GM18508 (cell line): Measurements from ENCODE around the gene TRAPPC3L.
A peak's percentile ranks its signal among the peaks of the same experiment; 100 is the strongest.

Source experiments
- ATAC-seq: cut with Tn5 transposase; IDR thresholded peaks from one replicate; pipeline ENCODE4 v1.9.1; 2021; ENCODE audit warnings: moderate number of reproducible peaks; ENCODE audit not compliant: insufficient read depth, unreplicated experiment

The TRAPPC3L gene

DNA sequence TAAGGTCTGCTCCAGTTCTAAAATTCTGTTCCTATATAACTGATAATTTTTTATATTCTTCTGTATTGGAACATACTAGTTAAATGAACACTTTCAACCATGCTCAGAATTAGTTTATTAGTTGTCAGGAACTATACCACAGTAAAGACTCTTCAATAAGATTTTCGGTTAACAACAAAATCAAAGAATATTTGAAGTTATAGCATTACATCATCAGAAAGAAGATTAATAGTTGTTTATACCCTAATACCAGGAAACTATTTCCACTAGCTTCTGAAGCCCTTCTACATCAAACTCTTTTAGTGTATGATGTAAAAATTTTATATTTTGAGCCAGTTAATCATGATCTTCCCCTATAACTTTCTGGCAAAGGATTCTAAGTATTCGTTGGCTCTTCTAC lies 14.6 kb upstream of the TRAPPC3L start:
- no peak for ATAC-seq

DNA sequence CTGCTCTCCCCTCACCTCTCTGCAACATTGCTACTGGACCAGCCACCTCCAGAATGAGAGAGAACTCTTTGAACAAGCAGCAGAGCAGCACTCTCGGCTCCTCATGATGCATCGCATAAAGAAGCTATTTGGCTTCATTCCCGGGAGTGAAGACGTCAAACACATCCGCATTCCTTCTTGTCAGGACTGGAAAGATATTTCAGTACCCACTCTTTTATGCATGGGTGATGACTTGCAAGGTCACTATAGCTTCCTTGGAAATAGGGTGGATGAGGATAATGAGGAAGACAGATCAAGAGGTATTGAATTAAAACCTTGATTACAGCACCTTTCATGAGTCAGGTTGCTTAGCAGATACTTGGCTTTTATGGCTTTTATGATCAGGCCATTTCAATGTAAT lies 12.4 kb upstream of the TRAPPC3L start:
- no peak for ATAC-seq

DNA sequence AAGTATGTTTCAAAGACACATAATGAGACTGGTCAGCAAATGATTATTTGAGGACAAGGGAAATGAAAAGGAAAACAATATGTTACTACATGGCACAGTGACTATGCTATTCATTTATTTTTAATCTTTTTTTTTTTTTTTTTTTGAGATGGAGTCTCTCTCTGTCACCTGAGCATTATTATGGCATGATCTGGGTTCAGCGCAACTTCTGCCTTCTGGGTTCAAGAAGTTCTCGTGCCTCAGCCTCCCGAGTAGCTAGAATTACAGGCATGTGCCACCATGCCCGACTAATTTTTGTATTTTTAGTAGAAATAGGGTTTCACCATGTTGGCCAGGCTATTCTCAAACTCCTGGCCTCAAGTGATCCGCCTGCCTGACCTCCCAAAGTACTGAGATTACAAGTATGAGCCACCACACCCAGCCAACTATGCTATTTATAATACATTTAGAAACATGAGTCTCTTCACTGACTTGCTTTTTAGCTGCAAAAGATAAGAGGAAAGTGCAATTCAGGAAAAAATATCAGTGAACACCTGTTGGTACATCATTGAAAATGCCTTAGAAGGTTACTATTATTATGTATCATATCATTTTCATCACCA lies 11.4 kb upstream of the TRAPPC3L start:
- ATAC-seq, result no peak

DNA sequence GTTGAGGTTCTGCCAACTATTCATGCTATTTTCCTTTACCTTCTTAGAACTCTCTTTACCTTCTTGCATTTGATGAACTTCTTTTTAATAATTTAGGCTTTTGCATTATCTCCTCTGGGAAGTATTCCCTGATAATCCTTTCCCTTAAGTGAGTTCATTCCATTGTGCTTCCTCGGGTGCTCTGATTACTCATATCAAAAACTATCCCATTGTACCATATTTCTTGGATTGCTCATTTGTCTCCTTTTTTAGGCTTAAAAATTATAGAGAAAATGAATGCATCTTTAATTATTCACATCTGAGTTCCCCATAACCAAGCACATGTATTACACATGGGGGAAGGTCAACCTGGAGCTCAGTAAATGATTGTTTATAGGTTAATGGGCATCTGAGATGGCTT lies 10.6 kb upstream of the TRAPPC3L start:
- no peak for ATAC-seq

DNA sequence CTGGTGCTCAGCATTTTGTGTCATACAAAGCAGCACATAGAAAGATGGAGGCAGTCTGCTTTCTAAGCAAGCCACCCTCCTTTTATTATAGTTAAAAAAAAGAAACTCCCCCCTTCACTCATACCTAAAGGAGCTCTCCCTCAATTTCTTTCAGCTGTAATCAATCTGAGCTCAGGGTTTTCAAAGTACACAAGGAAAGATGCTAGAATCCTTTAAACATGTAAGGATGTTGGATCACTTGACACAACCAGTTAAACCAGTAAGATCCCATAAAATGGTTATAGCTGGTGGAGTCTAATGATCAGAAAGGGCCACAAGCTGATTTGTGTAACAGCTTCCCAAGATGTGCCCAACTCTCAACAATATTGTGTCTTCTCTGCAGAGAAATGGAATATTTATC lies 8.0 kb upstream of the TRAPPC3L start, which contains the start of gene CALHM4:
CALHM4 (plus strand) TSS at position 301 of the 400 bp plus-strand sequence; CDS start at position 344, 43 bp downstream.
- ATAC-seq, result no peak

DNA sequence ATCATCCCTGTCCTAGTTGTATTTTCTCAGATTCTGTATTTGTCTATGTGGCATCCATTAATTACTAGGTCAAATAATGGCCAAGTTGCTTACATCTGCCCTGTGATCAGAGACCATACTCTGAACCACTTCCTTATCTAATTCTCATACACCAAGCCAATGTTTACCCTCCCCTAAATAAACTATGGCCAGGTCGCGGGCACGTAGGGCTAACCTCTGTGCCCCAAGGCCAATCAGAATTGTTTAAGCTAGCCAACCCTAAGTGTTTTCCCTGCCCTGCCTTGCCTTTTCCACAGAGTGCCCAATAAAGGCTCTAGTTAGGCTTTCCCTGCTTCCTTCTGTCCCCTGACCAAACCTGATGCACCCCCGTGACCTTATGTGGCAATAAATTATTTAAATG lies 5.3 kb upstream of the TRAPPC3L start:
- ATAC-seq, result no peak

DNA sequence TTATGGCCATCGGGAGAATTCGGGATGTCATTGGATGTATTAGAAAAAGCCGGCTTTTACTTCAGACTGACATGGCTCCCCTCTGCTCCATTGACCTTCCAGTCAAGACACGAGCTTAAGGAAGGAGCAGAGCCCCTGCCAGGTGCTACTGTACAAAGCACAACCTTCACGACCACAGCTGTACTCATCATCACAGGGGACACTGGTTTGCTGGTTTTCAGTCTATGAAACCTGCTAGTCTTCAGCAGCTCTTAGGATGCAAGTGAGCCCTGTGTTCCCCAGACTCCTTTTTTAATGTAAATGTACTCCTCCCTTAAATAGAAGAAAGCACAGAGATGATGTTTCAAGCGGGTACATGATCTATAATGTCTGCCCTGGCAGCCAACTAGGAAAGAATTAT lies 1.9 kb upstream of the TRAPPC3L start:
- no peak for ATAC-seq

DNA sequence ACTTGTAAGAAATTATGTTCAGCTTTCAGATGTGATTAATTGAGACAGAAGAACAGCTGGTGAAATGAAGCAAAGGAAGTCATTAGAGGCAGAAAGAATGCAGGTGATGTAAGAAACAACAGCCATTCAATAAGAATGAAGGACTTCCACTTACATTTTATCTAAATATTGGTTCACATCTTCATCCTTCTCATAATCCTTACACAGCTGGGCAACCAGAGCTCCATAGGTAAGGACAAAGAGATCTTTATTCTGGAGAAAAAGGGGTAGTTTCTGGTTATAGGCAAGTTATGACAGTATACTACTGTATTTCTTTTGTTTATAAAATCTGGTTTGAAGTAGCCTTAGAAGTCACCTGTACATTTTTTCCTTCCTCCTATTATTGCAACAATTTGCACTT lies 2.3 kb downstream of the TRAPPC3L start:
- ATAC-seq, result no peak

DNA sequence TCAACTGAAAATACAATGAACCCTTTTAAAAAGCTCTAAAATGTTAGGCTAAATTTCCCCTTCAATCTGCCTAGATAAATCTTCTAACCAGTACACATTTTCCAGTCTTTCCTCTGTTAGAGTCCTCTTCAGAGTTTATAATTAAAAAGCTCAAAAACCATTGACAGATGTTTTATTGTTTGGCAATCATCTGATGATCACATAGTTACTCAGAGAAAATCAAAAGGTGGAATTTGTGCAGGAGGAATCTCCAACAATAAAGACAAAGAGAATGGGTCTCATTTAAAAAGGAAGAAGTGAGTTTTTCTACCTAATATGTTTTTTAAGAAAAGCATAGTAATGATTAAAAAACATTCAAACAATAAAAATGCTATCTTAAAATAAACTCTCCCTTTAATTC lies 3.1 kb downstream of the TRAPPC3L start:
- no peak for ATAC-seq

DNA sequence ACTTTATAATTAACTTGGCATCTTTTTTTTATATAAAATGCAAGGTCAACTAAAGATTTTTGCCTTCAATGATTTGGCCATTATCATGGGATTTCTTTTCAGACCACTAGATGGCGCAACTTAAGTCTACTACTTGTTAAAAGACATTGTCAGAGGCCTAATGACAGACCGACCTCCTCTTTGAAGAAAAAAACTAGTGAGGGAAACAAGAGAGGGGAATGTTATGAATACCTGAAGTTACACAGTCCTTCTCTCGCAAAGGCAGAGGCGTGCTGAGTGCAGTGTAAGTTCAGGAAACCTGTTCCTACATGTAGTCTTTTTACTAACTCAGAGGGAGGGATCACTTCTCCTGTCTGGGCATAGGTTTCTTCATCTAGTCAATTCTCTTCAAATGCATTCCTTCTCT lies 9.3 kb downstream of the TRAPPC3L start:
- ATAC-seq, result no peak

DNA sequence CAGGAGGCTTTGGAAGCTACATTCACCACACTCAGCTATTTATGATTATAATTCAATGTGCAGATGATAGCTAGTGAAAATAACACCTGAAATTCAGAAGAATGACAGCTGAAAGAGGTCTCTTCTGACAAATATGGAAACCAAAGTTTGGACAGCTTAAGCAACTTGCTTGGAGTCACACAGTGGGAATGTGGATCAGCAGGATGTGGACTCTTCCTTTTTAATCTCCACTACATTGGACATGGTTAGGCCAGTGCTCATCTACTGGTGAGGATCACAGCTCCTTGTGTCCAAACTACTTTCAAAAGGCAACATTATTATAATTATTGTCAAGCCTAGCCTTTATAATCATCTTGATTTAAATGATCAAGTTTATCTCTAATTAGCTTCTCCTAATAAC lies 10.4 kb downstream of the TRAPPC3L start:
- ATAC-seq, result no peak

DNA sequence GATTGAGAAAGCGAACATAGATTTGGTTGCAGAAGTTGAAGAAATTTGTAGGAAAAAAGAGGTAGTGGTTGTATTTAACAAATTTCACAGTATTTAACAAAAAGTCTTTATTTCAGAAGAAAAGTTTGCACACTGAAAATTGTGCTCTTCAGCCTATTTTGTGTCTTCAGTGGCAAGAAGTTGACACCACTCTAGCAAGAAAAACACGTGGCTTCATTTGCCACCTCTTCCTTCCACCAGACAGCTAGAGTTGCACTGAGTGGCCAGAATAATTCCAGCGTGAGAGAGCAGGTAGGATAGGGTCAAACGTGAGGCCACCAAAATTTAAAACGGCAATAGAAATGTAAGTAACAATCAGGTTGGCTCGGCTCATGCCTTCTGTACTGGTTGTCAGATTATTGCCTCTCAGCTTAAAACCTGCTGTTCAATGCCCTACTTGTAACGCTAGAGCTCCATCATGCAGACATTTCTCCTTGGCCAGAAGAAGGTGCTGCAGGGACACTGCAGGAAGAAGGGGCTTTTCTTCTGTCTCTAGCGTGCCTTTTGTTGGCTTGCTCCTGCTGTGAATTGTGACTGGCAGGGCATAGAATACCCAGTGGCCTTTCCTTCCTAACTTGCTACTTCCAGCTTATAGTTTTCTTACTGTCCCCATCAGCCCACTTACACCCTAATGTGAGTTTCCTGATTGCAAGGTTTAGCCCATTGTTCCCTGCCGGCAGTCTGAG lies 12.1 kb downstream of the TRAPPC3L start:
- no peak for ATAC-seq

DNA sequence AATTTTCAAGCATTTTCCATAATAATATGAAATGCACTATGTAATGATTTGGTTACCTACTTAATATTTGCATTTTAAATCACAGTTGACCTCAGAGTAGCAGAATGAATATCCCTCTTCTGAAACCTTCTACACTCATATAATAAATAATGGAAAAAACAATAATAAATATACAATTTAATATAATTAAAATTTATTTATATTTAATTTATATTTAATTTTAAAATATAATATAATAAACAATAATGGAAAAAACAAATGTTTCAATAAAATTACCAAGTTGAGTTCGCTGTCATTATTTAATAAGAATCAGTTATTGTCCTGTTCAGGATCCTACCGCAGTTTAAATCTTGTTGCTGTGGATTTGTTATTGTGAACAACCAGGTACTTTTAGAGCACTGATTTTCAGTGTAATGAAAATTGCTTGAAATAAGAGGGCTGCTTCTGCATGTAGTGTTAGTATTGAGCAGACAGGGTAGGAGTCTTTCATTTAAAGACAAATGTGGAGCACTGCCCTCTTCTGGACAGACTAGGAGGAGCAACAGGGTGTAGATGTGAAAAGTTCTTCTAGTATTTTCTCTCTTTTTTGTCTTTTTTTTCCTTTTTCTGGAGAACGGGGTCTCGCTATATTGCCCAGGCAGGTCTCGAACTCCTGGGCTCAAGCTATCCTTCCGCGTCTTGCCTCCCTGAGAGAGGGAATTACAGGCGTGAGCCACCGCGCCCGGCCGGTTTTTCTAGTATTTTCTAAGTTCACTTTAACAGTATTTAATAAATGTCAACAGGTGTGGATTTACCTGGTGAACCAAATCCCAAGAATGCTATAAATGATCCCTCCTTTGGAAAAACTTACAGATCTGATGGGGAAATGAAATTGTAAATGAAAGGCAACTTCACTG lies 13.6 kb downstream of the TRAPPC3L start:
- ATAC-seq, result peak; percentile 80

DNA sequence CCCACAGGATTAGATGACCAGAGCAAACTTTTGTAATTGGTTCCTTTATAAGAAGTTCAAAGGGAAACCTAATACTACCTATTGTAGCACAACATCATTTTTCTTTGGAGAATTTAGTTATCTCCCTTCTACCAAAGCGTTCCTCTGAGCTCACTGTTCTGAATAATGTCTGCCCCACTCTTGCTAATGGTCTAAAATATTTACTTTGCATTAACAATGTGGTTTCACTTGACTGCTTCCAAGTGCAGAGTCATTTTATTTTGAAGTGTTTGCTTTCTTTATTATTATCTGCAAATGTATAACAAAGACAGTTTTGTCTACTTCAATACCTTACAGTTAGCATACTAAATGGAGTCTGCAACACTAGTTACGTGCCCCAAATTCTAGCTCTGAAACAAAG lies 15.0 kb downstream of the TRAPPC3L start:
- ATAC-seq, result no peak

DNA sequence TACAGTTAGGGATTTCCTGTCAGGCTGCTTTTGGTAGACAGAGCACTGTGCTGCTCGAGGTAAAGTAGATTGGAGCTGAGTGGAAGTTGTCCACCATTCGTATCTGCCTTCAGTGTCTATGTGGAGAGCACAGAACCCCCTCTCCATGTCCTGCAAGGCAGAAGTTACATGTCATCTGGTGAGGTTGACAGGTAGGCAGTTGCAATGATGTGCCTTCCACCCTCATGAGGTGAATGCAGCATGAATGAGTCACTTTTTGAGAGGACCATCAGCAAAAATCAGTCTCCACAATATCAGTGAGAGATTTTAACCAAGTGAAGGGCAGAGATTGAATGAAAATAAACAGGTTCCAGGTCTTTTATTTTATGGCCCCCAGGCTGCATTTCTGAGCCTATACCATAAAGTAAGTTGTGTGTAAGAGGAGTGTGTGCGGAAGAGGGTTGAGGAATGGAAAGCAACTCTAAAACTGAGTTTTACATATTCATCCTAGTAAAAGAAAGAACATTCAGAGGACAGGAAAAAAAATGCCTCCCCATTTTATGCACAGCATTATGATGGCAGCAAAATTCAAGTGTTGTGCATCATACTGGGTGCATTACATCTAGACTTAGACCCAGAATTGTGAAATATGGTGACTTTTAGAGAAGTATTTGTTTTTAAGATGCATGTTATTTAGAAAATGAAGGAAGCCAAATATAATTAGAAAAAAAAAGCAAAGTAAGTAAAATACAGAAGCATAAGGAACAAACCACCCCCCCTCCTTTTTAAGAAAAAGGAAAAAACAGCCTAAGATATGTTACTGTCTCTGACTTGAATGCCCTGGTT lies 15.8 kb downstream of the TRAPPC3L start:
- ATAC-seq, result no peak

DNA sequence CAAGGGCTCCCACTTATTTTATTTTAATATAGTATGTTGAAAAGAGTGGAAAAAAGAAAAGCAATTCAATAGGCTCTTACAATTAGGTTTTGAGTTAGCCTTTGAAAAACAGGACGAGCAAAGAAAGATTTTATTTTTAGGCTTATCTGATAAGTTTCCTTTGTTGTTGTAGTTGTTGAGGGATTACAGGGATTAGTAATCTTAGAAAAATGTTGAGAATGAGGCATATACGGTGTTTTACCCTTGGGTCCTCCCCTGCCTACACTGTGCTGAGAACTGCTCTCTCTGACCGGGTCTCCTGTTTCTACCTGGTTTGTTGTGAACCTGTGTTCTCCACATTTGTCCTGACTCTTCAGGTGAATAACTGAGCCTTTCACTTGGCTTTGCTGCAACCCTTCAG lies 16.7 kb downstream of the TRAPPC3L start:
- ATAC-seq, result no peak

DNA sequence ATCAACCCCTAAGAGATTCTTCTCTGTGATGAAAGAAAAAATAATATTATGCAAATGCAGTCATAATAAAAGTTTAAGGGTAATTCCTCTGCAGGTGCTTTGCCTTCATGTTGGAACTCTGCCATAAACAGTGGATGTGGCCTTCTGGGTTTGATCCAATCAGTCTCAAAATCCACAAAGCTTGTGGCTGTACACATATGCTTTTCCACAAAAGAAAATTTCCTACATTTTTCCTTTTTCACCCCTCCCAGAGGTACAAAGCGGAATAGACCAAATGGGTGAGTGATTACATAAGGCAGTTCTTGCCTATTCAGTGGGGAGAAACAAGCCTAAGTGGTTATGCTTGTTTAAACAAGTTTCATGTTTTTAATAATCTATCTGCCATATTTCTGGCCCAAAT lies 17.4 kb downstream of the TRAPPC3L start:
- no peak for ATAC-seq

DNA sequence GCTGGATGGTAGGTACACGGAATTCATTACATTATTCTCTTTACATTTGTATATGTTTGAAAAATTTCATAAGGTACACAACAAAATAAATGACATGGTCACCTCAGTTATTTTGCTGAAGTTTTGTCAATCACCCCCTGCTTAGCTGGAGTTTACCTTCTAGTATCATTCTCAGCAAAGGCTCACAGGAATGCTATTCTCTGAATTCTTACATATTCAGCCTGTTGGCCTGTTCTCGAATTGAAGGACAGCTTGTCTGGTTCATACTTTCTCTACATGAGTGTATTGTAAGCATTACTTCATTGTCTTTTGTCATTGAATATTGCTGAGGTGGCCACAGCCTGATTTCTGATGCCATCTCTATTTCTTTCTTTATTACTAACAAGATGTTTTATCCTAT lies 21.2 kb downstream of the TRAPPC3L start:
- ATAC-seq, result no peak

DNA sequence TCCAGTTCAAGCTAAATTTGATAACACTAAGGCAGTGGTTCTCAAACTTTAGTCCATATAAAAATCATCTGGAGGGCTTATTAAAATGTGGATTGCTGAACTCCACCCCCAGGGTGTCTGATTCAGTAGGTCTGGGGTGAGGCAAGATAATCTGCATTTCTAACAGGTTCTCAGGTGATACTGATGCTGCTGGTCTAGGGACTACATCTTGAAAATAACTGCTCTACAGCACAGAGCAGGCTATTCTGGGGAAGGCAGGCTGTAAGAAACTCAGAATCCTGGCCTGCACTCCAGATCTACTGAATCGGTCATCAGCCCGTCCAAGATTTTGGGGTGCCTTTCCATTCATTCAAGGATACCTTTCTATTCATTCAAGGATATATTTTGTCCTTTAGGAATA lies 22.6 kb downstream of the TRAPPC3L start:
- no peak for ATAC-seq

DNA sequence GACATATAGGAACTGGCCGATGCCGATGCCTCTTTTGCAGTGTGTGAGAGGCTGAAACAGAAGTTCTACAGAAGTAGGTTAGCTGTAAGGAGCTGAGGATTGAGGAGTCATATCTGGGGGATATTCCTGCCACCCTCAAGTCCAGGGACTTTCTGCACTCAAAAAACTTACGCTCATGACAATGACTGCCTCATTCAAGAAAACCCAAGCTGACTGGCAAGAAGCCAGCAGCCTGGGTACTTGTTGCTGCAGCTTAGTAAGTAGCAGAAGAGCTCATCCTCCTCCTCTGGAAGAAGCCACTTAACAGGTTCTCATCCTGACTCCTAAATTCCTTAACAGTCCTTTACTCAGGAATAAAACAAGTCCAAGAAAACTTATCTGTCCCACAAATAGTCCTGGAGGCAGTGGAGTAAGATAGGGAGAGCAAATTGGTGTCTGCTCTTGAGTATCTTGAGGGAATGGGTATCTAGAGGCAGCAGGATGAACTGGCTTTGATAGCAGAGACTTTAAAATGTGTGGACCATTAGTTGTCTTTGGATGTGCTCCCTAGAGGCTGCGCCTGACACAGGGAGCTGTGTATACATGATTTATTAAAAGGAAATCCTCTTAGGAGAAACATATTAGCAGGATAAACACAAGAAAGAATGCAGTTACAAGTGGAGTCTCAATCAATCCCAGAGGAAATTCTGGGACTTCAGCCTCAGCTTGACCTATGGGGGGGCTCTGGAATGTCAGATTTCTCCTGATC lies 26.7 kb downstream of the TRAPPC3L start:
- no peak for ATAC-seq
